Measurements from ENCODE around the gene KIF5B.
"Not testable (repeated sequence)": the region's sequence is repeated elsewhere in the genome, so short reads cannot be mapped to it uniquely, and the experiment has no call there.

Gene KIF5B

GRCh38 chr10:32056136-32057035, at the start of gene KIF5B:
Gene KIF5B (minus strand): TSS chr10:32056425. CDS start chr10:32055973, 452 bp downstream.
- peak; percentile 86 for FAIRE-seq
- DNase-seq (ENCODE audit: insufficient read length, low spot score): peak; percentile 86

GRCh38 chr10:32105782-32106382, 49.7 kb upstream of the KIF5B start:
- no peak for DNase-seq (ENCODE audit: insufficient read length, low spot score)

GRCh38 chr10:32104622-32105509, 48.6 kb upstream of the KIF5B start:
- FAIRE-seq: no peak
- DNase-seq (ENCODE audit: insufficient read length, low spot score): no peak

More at GRCh38 chr10:32105782-32106382, 49.7 kb upstream of the KIF5B start:
- FAIRE-seq: no peak

GRCh38 chr10:32104181-32104580, 48.0 kb upstream of the KIF5B start:
- FAIRE-seq: no peak
- DNase-seq (ENCODE audit: insufficient read length, low spot score): no peak

- DNase-seq (ENCODE audit: insufficient read length, low spot score) (no peak), FAIRE-seq (no peak)
Measured at GRCh38 chr10:32103721-32104120, 47.5 kb upstream of the KIF5B start.

- FAIRE-seq; DNase-seq (ENCODE audit: insufficient read length, low spot score): not testable (repeated sequence)
Measured at GRCh38 chr10:32098566-32099259, 42.5 kb upstream of the KIF5B start.

- no peak for FAIRE-seq
- DNase-seq (ENCODE audit: insufficient read length, low spot score): no peak
Measured at GRCh38 chr10:32095116-32095733, 39.0 kb upstream of the KIF5B start.

- no peak for FAIRE-seq
Measured at GRCh38 chr10:32093650-32094049, 37.4 kb upstream of the KIF5B start.

GRCh38 chr10:32091046-32091445, 34.8 kb upstream of the KIF5B start:
- FAIRE-seq: no peak
- no peak for DNase-seq (ENCODE audit: insufficient read length, low spot score)

More at GRCh38 chr10:32093650-32094049, 37.4 kb upstream of the KIF5B start:
- DNase-seq (ENCODE audit: insufficient read length, low spot score): no peak

- FAIRE-seq (no peak), DNase-seq (ENCODE audit: insufficient read length, low spot score) (no peak)
Measured at GRCh38 chr10:32084185-32084851, 28.1 kb upstream of the KIF5B start.

GRCh38 chr10:32077896-32078485, 21.8 kb upstream of the KIF5B start:
- DNase-seq (ENCODE audit: insufficient read length, low spot score) (no peak), FAIRE-seq (no peak)

GRCh38 chr10:32073659-32074058, 17.4 kb upstream of the KIF5B start:
- FAIRE-seq (no peak), DNase-seq (ENCODE audit: insufficient read length, low spot score) (no peak)

- no peak for FAIRE-seq
Measured at GRCh38 chr10:32073128-32073527, 16.9 kb upstream of the KIF5B start.

GRCh38 chr10:32072025-32072800, 16.0 kb upstream of the KIF5B start:
- DNase-seq (ENCODE audit: insufficient read length, low spot score) (no peak), FAIRE-seq (no peak)

More at GRCh38 chr10:32073128-32073527, 16.9 kb upstream of the KIF5B start:
- DNase-seq (ENCODE audit: insufficient read length, low spot score): no peak

GRCh38 chr10:32070645-32071044, 14.4 kb upstream of the KIF5B start:
- FAIRE-seq (no peak), DNase-seq (ENCODE audit: insufficient read length, low spot score) (no peak)

- DNase-seq (ENCODE audit: insufficient read length, low spot score) (no peak), FAIRE-seq (no peak)
Measured at GRCh38 chr10:32068569-32068968, 12.3 kb upstream of the KIF5B start.

- FAIRE-seq; DNase-seq (ENCODE audit: insufficient read length, low spot score): not testable (repeated sequence)
Measured at GRCh38 chr10:32067931-32068330, 11.7 kb upstream of the KIF5B start.

GRCh38 chr10:32065856-32066255, 9.6 kb upstream of the KIF5B start:
- no peak for FAIRE-seq
- DNase-seq (ENCODE audit: insufficient read length, low spot score): no peak
